Smooth muscle cell of trachea (primary cell): Measurements from ENCODE around the gene NFKBIZ. TPM values are rescaled to one million over a fixed set of nuclear protein-coding genes. Genes with fewer than 3 reads are reported as not detected.

ENCODE experiments used
- total RNA-seq: library from RNA; depleted of rRNA; stranded (reverse); fragments of >200 nt; gene quantifications from 2 replicates; pipeline ENCODE4 v1.2.1, GENCODE V29; 2014

Gene NFKBIZ, protein sequence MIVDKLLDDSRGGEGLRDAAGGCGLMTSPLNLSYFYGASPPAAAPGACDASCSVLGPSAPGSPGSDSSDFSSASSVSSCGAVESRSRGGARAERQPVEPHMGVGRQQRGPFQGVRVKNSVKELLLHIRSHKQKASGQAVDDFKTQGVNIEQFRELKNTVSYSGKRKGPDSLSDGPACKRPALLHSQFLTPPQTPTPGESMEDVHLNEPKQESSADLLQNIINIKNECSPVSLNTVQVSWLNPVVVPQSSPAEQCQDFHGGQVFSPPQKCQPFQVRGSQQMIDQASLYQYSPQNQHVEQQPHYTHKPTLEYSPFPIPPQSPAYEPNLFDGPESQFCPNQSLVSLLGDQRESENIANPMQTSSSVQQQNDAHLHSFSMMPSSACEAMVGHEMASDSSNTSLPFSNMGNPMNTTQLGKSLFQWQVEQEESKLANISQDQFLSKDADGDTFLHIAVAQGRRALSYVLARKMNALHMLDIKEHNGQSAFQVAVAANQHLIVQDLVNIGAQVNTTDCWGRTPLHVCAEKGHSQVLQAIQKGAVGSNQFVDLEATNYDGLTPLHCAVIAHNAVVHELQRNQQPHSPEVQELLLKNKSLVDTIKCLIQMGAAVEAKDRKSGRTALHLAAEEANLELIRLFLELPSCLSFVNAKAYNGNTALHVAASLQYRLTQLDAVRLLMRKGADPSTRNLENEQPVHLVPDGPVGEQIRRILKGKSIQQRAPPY
- total RNA-seq = 20.9 and 23.5 TPM in 2 replicates

DNA sequence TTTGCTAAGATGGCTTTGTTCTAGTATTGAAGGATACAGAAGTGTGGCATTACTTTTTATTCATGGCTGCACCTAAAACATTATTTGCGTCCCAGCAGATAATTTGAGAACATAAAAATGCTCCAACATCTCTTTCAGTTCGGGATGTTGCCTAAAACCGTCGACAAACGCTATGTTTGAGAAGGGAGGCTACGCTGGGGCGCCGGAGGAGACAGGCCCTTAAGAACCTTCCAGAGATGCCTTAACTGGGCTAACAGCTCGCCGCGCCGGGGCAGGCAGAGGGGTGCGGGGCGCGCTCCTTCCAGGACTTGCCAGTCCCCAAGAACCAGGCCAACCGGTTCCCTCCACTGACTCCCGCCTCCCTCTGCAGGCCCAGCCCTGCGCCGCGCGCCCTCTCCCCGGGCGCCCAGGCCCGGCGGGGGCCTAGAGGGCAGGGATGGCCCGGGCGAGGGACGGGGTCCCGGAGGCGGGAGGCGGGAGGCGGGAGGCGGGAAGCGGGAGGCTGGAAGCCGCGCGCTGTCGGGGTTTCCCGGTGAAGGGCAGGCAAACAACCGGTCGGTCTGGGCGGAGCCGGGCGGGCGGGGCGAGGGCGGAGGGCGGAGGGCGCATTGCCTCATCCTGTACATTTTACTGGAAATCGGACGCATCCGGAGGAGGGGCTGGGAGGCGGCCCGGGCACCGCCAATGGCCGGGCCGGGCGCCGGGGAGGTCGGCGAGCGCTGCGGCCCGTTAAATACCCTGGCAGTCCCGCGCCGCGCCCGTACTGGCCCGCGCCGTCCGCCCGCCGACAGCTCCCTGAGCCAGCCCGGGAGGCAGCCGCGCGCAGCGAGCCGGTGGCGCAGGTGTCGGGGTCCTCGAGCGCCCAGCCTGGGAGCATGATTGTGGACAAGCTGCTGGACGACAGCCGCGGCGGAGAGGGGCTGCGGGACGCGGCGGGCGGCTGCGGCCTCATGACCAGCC, at the start of gene NFKBIZ:
NFKBIZ (plus strand) TSS at position 761 of the 960 bp plus-strand sequence; CDS start at position 876, 115 bp downstream.

Other genes with a start within 250 kb of the NFKBIZ start
- gene ZBTB11, start 172.4 kb upstream of the NFKBIZ start, total RNA-seq = 22.5 and 23.0 TPM in 2 replicates
- 1,908 and 1,929 TPM in 2 replicates for gene RPL24, start 162.8 kb upstream of the NFKBIZ start, total RNA-seq
- gene CEP97, start 124.9 kb upstream of the NFKBIZ start, total RNA-seq = 8.6 and 19.2 TPM in 2 replicates
- gene NXPE3, start 70.3 kb upstream of the NFKBIZ start, total RNA-seq = 26.3 and 35.2 TPM in 2 replicates